HG02759 (cell line): ENCODE measurements around the gene GRB2.
"Not testable (repeated sequence)": the region's sequence is repeated elsewhere in the genome, so short reads cannot be mapped to it uniquely, and the experiment has no call there.

ENCODE experiments used
- ATAC-seq: cut with Tn5 transposase; IDR thresholded peaks from one replicate; pipeline ENCODE4 v1.9.1; 2021; ENCODE audit warnings: mild to moderate bottlenecking, moderate library complexity; ENCODE audit not compliant: unreplicated experiment

The GRB2 gene

DNA sequence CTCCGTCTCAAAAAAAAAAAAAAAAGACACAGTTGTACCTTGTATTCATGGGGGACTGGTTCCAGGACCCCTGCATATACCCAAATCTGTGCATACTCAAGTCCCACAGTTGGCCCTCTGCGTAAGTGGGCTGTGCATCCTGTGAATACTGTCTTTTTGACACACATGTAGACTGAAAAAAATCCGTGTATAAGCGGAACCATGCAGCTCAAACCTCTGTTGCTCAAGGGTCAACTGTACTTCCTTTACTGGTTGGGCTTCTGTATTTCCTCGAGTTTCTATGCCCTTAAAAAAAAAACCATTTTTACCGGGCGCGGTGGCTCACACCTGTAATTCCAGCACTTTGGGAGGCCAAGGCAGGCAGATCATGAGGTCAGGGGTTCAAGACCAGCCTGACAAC, 52.3 kb downstream of the GRB2 start:
- ATAC-seq, result no peak

DNA sequence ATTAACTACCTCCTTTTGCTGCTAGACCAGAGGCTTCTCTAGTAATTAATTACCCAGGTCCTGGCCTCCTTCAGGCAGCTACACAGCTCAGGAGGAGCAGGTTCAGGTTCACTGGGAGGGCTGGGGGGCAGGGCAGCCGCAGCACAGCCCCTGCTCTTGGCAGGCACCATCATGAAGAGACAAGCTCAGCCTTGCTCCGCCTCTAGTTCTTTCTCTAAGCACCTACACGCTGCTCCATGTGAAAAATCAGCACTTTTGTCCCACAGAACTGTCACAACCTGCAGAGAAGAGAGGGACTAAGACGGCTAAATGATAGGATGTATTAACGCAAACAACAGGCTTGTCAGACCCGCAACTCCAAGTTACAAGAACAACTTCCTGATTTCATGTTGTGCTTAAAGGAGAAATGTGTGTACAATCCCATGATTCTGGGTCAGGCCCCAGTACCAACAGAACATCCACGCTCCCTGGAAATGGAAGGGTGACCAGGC, 53.4 kb downstream of the GRB2 start:
- ATAC-seq, result no peak

DNA sequence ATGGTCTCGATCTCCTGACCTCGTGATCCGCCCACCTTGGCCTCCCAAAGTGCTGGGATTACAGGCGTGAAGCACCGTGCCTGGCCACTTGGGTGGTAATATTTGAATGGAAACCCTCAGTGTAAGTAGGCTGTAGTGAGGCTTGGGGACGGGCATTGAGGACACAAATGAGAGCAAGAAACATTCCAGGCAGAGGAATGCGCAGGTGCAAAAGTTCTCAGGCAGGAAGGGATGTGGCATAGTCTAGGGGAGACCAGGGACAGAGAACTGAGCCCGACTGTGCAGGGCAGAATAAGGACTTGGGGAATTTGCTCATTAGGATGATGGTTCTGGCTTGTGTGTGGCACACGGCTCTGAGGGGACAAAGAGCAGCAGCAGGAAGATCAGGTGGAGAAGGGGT, 54.8 kb downstream of the GRB2 start:
- no peak for ATAC-seq

DNA sequence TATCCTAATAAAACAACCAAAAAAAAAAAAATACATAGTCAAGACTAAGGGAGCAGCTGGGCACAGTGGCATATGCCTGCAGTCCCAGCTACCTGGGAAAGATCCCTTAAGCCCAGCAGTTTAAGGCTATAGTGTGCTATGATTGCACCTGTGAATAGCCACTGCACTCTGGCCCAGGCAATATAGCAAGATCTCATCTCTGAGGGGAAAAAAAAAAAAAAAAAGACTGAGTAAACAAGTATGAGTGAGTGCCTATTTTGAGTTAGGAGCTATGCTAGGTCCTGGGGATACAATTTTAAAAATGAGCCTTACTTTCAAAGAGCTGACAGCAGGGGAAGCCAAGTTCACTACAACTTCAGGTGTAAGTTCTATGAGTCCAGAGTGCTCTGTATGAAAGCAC, 55.4 kb downstream of the GRB2 start:
- no peak for ATAC-seq

DNA sequence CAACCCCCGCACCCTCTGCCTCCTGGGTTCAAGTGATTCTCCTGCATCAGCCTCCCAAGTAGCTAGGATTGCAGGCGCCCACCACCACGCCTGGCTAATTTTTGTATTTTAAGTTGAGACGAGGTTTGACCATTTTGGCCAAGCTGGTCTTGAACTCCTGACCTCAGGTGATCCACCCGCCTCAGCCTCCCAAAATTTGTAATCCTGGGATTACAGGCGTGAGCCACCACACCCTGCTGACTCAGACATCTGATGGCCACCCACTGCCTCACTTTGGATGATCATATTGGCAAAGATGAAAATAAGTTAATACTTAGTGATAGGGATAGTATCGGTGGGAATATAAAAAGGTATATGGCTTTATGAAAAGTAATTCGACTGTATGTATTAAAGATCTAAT, 55.9 kb downstream of the GRB2 start:
- no peak for ATAC-seq

DNA sequence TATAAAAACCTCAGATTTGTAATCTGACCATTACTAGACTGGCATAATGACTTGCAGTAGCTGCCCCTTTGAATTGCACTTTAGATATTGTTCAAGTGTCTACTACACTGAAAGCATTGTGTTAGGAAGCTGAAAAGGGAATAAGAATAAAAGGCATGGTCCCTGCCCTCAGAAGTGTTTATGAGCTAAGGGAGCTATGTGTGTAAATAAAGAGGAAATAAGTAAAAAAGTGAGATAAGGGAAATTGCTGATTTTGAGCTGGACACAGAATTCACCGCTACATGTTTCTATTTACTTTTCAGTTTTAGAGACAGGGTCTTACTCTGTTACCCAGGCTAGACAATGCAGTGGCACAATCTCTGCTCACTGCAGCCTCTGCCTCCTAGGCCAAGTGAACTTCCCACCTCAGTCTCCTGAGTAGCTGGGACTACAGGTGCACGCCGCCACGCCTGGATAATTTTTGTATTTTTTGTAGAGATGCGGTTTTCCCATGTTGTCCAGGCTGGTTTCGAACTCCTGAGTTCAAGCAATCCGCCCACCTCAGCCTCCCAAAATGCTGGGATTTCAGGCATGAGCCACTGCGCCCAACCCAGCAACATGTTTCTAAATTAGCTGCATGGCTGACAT, 57.0 kb downstream of the GRB2 start:
- ATAC-seq, result no peak

DNA sequence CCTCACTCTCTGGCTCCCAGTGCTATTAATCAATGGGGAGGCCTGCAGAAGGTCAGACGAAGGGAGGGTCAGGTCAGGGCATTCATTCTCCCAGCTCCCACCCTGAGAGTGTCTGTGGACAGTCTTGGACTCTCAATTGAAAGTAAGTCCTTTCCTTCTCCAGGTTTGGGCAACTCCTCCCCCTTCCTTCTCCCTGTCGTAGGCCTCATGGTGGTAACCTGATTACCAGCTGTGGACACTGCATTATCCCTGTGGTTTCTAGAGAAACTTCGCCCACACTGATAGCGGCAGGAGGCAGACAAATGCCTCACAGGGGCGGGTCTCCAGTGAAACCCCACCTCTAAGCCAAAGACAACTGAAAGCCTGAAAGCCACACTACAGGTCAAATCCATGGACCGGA, 58.6 kb downstream of the GRB2 start:
- no peak for ATAC-seq

DNA sequence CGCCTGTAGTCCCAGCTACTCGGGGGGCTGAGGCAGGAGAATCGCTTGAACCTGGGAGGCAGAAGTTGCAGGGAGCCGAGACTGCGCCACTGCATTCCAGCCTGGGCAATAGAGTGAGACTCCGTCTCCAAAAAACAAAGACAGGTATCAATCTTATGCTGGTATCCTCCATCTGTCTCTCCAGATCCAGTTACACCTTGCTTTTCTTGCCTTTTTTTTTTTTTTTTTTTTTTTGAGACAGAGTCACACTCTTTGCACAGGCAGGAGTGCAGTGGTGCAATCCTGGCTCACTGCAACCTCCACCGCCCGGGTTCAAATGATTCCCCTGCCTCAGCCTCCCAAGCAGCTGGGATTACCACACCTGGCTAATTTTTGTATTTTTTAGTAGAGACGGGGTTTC, 59.1 kb downstream of the GRB2 start:
- ATAC-seq, result not testable (repeated sequence)

DNA sequence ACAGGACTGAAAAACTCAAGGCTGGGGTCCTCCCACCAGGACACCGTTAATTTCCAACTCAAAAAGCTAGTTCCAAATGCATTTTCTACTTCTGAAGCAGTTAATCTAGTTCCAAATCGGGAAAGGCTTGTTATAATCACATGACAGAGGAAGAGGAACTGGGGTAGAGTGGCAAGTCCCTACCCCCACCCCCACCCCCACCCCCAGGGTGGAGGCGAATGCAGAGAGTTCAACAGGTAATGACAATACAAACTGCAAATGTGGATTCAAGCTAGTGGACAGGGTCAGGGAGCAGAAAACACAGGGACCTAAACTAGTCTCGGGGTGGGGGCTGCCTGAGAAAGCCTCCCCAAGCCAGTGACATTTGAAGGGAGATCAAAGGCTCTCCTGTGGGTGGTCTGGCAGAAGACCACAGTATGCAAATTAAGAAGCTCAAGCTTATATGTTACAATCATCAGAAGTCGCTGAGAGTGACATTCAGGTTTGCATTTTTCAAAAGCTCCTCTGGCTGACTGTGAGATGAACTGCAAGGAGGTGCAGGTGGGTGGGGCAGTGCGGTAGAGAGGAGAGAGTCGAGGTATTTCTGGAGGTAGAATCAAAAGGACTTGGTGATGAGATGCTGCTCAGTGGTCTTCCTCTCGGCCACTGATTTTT, 59.8 kb downstream of the GRB2 start:
- peak; percentile 60 for ATAC-seq

DNA sequence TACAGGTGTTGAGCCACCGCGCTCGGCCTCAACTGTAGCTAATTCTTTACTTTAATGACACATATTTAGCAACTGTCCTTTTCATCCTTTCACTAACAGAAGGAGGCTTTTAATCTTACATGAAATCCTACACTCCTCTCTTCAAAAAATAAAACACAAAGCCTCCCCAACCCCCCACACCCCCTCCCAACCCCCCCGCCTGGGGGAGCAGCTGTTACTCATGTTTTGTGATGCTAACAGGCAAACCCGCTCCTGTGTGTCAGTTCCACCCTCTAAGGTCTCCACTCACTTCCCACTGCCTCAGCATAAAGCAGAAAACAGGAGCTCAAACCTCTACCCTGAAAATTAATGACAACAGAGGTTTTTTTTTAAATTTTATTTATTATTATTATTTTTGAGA, 60.8 kb downstream of the GRB2 start:
- ATAC-seq, result no peak

DNA sequence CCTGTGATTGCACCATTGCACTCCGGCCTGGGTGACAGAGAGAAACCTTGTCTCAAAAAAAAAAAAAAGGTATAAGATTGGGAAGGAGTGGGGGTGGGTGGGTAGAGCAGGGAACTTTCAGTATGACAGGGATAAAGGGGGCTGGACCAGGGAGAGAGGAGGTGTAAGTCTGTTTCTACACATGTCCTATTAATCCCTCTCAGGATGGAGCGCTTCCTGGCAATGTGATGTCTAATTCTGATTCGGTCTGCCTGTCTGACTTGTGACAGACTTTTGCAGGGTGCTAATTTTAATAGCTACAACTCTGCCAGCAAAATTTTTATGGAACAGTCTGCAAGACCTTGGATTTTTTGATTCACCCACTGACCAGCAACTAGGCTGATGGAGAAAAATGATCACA, 62.5 kb downstream of the GRB2 start:
- ATAC-seq, result no peak

DNA sequence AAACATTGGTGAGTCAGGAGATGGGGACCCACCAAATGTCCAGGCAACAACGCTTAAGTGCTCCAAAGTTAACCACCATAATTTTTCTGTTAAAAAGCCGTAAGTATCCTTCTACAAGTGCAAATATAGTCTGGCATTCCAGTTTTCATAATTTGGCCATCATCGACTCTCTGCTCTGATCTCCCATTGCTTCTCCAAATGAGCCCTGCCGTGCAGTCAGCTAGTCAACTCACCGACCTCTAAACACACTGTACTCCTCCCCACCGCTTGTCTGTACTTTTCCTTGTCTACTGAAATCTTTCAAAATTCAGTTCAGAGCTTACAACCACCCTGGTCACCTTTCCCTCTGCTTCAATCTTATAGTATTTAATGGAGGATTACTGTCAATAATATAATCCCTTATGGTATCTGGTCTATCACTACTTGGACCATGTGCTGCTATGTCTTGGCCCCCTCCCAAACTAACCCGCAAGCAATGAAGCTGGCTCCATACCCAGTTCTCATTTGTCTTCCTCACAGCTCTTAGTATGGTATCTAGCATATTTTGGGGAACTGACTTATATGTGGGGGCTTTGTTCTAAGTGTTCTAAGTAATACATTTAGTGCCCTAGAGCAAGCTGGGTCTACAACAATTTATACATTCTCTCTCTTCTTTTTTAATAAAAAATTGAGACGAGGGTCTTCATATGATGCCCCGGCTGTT, 63.5 kb downstream of the GRB2 start:
- ATAC-seq, result no peak

DNA sequence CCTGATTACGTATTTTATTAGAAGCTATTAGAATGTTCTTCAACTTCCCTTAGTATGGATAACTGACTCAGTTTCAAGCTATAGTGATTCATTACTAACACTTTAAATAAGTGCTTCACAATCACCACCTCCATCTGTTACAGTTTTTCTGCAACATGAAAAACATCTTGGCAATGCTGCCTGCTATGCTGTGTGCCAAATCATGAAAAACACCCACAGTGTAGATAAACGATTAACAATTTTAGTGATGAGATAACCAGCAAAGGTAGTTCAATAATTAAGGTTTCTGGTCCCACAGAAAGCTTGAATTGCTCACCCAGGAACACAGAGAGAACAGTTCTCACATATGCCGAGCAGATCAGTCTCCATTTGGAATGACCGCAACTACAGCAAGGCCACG, 64.8 kb downstream of the GRB2 start:
- no peak for ATAC-seq

DNA sequence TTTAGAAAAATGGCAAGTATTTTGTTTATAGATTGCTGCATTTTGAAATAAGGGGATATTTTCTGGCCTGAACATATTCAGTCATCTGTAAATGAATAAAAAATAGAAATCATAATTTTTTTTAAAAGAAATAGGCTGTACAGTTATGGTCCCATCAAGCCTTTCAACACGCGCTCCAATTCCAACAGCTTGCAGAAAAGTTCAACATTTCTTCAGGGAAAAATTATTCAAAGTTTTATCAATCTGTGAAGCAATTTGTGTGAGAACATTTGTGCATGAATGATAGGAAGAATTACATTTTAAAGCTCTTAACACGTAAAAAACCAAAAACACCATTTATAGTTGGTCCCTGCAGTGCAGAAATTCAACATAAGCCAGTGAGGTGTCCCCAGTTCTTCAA, 65.5 kb downstream of the GRB2 start:
- ATAC-seq, result no peak

DNA sequence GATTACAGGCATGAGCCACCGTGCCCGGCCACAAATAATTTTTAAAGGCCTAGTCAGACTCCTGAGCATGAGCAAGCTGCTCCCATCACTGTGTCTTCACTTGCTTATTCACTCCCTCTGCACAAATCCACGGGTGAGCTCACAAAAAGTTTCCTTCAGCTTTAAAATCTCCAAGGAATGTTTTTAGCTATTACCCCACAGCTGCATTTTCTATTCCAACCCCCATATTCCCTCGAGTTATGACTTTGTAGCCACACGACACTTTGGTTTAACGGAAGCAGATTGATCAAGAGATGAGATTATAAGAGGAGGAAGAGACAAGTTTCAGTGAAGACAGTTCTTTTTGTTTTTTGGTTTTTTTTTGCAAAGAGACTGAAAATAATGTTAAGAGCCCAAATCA, 67.1 kb downstream of the GRB2 start:
- ATAC-seq, result no peak

DNA sequence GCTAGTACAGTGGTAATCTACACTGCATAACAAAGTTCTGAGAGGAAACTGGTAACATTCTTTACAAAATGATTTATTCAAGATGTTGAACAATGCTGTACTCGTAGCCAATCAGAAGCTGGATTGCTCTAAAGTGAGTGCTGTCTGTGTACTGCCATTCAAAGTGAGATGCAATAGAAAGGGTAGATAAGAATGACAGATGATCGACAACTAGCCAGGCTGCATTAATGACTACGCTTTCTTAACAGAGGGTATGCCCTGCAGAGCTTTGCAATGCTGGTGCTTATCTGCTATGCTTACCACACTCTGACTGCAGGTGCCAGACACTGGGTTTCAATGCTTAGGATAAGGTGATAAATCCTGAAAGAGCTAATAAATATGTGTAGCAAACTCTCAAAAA, 70.2 kb downstream of the GRB2 start:
- no peak for ATAC-seq

DNA sequence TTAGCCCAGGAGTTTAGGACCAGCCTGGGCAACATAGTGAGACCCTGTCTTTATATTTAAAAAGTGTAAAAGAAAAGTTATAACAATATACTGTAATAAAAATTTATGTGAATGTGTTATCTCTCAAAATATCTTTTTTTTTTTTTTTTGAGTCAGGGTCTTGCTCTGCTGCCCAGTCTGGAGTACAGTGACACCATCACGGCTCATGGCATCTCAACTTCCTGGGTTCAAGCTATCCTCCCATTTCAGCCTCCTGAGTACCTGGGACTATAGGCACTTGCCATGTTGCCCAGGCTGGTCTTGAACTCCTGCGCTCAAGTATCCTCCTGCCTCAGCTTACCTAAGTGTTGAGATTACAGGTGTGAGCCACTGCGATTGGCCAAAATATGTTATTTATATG, 70.8 kb downstream of the GRB2 start:
- no peak for ATAC-seq

DNA sequence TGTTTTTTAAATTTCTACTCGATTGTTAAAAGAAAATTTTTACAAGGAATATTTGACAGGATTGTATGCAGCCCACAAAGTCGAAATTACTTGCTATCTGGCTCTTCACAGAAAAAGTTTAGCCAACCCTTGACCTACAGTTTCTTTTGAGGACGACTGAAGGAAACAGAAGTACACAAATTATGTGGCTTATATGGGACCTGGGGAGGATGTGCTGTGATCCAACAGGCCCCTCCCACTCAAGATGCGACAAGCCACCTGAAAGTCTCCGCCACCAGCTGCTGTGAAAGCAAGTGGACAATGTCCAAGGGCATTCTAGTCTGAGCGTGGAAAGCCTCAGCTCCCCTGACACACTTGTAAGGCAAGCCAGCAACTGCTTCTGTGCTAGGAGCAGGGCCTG, 73.8 kb downstream of the GRB2 start:
- no peak for ATAC-seq

DNA sequence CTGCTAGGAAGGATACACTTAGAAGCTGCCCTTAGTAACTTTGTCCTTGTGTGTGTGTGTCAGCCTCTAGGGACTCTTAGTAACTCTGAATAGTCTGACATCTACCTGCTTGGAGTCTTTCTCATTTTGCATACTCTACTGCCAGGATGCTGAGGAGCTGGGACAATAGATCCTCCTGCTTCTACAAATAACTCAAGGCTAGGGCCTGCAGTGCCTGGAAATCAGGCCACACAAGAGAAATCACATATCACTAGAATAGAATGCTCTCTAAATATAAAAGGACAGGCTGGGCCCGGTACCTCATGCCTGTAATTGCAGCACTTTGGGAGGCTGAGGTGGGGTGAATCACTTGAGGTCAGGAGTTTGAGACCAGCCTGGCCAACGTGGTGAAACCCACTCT, 77.7 kb downstream of the GRB2 start:
- ATAC-seq, result no peak

DNA sequence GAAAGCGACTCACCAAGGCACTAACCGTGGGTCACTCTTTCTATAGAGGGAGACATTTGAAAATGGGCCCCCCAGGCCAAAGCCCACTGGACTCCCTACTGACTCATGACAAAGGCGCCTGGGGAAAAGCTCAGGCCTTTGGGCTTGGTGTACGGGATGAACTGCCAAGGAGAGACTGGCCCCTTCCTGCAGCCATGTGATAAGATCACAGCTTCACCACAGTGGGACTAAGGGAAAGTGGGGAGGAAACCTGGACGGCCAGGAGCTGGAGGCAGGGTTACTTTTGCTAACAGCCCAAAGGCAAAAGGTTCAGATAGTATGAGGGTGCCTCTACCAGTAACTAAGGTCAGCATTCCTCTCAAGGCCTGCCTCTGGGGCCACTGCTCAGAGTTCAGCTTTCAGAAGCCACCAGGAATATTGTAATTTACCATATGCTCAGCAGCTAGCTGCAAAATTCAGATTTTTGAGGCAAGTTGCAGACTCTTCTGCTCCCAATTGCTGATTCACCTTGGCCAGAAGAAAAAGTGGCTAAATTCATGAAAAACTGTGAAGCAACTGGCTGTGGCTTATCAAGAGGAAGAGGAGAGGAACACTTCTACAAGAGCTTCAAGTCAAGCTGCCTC, 79.1 kb downstream of the GRB2 start:
- no peak for ATAC-seq

DNA sequence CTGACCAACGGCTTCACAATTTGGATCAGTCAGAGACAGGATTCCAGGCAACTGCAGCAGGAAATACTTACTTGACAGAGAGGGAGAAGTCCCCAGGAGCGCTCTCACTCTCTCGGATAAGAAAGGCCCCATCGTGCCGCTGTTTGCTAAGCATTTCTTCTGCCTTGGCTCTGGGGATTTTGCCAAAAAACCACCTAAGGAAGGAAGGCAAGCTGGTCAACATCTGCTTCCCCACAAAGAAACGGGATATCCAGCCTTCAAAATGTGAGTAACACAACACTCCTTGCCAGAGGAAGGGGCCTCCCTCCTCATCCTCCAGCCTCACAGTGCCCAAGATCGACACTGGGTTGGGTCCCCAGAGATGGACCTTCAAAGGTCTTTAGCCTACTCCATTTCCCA, 79.7 kb downstream of the GRB2 start:
- no peak for ATAC-seq

DNA sequence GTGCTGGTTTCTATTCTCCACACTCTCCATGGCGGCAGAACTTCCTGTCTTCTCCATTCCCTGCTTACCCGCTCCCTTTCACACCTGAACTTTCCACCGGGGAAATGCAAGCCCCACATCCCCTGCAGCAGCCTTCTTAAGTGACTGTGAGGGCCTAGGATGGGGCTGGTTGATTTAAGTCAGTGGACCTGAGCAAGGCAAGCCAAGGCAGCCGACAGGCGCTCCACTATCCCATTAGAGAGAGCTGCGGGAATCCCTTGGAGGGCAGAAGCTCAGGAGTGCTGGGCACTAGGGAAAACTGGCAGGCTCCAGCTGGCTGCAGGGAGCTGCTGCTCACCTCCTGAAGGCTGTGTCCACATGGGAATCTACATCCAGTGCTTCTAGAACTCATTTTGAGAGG, 80.1 kb downstream of the GRB2 start:
- ATAC-seq, result no peak
